Smooth muscle cell (in vitro differentiated cells): Measurements from ENCODE around the gene ACER3. TPM values are rescaled to one million over a fixed set of nuclear protein-coding genes. Genes with fewer than 3 reads are reported as not detected.

Experiments used
- DNase-seq: peaks from one replicate; lab custom pipeline; 2025; ENCODE audit not compliant: unreplicated experiment; lab: John Stamatoyannopoulos, UW
- H2AFZ ChIP-seq: fragments of 200-600 bp; sonication (generic); 2 replicates; pipeline ENCODE4 v1.6.0; 2016; ENCODE audit warnings: antibody characterized with exemption, low read depth, mild to moderate bottlenecking
- H3F3A ChIP-seq: fragments of 200-600 bp; sonication (generic); 2 replicates; pipeline ENCODE4 v1.6.0; 2017; ENCODE audit warnings: antibody characterized with exemption, low read depth
- H3K27ac ChIP-seq: fragments of 200-600 bp; sonication (generic); 2 replicates; pipeline ENCODE4 v1.5.1; 2016; ENCODE audit warnings: low read depth, mild to moderate bottlenecking
- H3K27me3 ChIP-seq: fragments of 200-600 bp; sonication (generic); 2 replicates; pipeline ENCODE4 v1.6.1; 2016; ENCODE audit warnings: low read depth, mild to moderate bottlenecking
- H3K36me3 ChIP-seq: fragments of 200-600 bp; sonication (generic); 2 replicates; pipeline ENCODE4 v1.5.1; 2016; ENCODE audit warnings: low read depth
- H3K4me1 ChIP-seq: fragments of 200-600 bp; sonication (generic); 2 replicates; pipeline ENCODE4 v1.5.1; 2016; ENCODE audit warnings: low read depth
- H3K4me2 ChIP-seq: fragments of 200-600 bp; sonication (generic); 2 replicates; pipeline ENCODE4 v1.6.0; 2016; ENCODE audit warnings: mild to moderate bottlenecking
- H3K4me3 ChIP-seq: fragments of 200-600 bp; sonication (generic); 2 replicates; pipeline ENCODE4 v1.5.1; 2016; ENCODE audit warnings: mild to moderate bottlenecking
- H3K79me2 ChIP-seq: fragments of 200-600 bp; sonication (generic); 2 replicates; pipeline ENCODE4 v1.6.0; 2016; ENCODE audit warnings: low read depth, mild to moderate bottlenecking
- H3K9ac ChIP-seq: fragments of 200-600 bp; sonication (generic); 2 replicates; pipeline ENCODE4 v1.6.0; 2016; ENCODE audit warnings: low read depth
- H3K9me3 ChIP-seq: fragments of 200-600 bp; sonication (generic); replicated peaks from 2 replicates; pipeline ENCODE4 v1.5.1; 2016; ENCODE audit warnings: low read depth
- H4K20me1 ChIP-seq: fragments of 200-600 bp; sonication (generic); 2 replicates; pipeline ENCODE4 v1.6.0; 2016; ENCODE audit warnings: low read depth
- CTCF ChIP-seq: fragments of 200-600 bp; sonication (generic); IDR thresholded peaks from 2 replicates; pipeline ENCODE4 v1.5.1; 2017; ENCODE audit warnings: borderline replicate concordance, mild to moderate bottlenecking, antibody characterized with exemption; ENCODE audit not compliant: insufficient read depth, poor library complexity, severe bottlenecking
- WGBS: methylation state at CpG from one replicate; pipeline ENCODE4 v1.1.7; 2016; ENCODE audit warnings: low lambda C conversion rate; 5-methylcytosine and 5-hydroxymethylcytosine counted together
- polyA plus RNA-seq: library from polyadenylated mRNA; unstranded; fragments of >200 nt; fragmentation: Nextera tagmentation; extraction: Ambion mirVana; gene quantifications from 2 replicates; pipeline ENCODE4 v1.2.1, GENCODE V29; 2016
- total RNA-seq: library from RNA; depleted of rRNA; stranded (reverse); fragments of >200 nt; gene quantifications from 2 replicates; pipeline ENCODE4 v1.2.3, GENCODE V29; 2014

The ACER3 gene
- total and polyA plus RNA-seq, 2 experiments from 2014 or later = 14.0 to 16.8 TPM

- H3K4me2 ChIP-seq = no peak overlapping the region
- H3K4me3 ChIP-seq = no peak overlapping the region
- no peaks in the 10 kb centered on the region for H3F3A ChIP-seq
- no peaks in the 10 kb centered on the region for H3K27me3 ChIP-seq
- H4K20me1 ChIP-seq = peaks cover 4% of the 10 kb centered on the region
- 85% methylated on average over 2 of the region's 2 CpGs for WGBS
- no peaks in the 10 kb centered on the region for H3K9me3 ChIP-seq
- H3K9ac ChIP-seq = no peak overlapping the region
- no peak overlapping the region for H2AFZ ChIP-seq
- no peaks in the 10 kb centered on the region for H3K79me2 ChIP-seq
- no peak for DNase-seq
- no peaks in the 10 kb centered on the region for H3K4me1 ChIP-seq
- TF ChIP-seq CTCF = no peak
- no peak overlapping the region for H3K27ac ChIP-seq
- no peaks in the 10 kb centered on the region for H3K36me3 ChIP-seq
Measured at GRCh38 chr11:76880314-76880713, 19.6 kb downstream of the ACER3 start.

GRCh38 chr11:76880956-76881355, 20.2 kb downstream of the ACER3 start:
- Histone ChIP-seq H3K9ac (no peak overlapping the region), H3K4me2 (no peak overlapping the region), H2AFZ (no peak overlapping the region), H4K20me1 (peaks cover 4% of the 10 kb centered on the region), H3F3A (no peaks in the 10 kb centered on the region), H3K36me3 (no peaks in the 10 kb centered on the region), H3K27me3 (no peaks in the 10 kb centered on the region), H3K27ac (no peak overlapping the region), H3K9me3 (no peaks in the 10 kb centered on the region), H3K4me3 (no peak overlapping the region), H3K4me1 (no peaks in the 10 kb centered on the region), H3K79me2 (no peaks in the 10 kb centered on the region)
- 95% methylated on average over 4 of the region's 4 CpGs for WGBS
- DNase-seq = no peak
- no peak for TF ChIP-seq CTCF

GRCh38 chr11:76885390-76886097, 24.8 kb downstream of the ACER3 start:
- Histone ChIP-seq H3K36me3 (no peaks in the 10 kb centered on the region), H3K9ac (no peak overlapping the region), H4K20me1 (peaks cover 14% of the 10 kb centered on the region), H2AFZ (no peak overlapping the region), H3K27me3 (no peaks in the 10 kb centered on the region), H3K4me2 (no peak overlapping the region), H3K79me2 (peaks cover 9% of the 10 kb centered on the region), H3K4me3 (no peak overlapping the region), H3F3A (no peaks in the 10 kb centered on the region), H3K4me1 (peaks cover 5% of the 10 kb centered on the region), H3K9me3 (no peaks in the 10 kb centered on the region), H3K27ac (no peak overlapping the region)
- no peak for DNase-seq
- 90% methylated on average over 9 of the region's 9 CpGs for WGBS
- TF ChIP-seq CTCF = no peak

DNA sequence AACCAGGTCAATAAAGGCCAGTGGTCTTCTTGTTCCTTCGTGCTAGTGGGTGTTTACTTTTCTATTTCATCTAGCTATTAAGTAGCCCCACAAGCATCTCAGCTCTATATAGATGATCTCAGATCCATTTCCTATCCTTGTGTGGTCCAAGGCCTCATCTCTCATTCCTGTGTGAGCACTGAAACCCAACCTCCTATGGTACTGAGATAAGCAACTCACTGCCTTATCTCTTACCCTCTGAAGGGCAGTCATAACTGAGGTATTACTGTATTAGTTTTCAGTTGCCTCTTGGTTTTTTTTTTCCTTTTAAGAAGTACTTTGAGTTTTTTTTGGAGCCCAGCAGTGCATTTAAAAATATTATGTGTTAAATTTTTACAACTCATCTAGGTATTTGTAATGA, 28.3 kb downstream of the ACER3 start:
- WGBS = 60% methylated on average over 1 of the region's 1 CpG
- no peak for DNase-seq
- H3K79me2 ChIP-seq = peaks cover 9% of the 10 kb centered on the region

More for the DNA sequence above, 28.3 kb downstream of the ACER3 start:
- no peaks in the 10 kb centered on the region for H3F3A ChIP-seq
- H3K27ac ChIP-seq = no peak overlapping the region
- no peak for TF ChIP-seq CTCF
- H3K9me3 ChIP-seq = no peaks in the 10 kb centered on the region
- H3K27me3 ChIP-seq = no peaks in the 10 kb centered on the region
- peaks cover 14% of the 10 kb centered on the region for H4K20me1 ChIP-seq
- peaks cover 5% of the 10 kb centered on the region for H3K4me1 ChIP-seq
- no peak overlapping the region for H2AFZ ChIP-seq
- H3K4me2 ChIP-seq = no peak overlapping the region
- H3K36me3 ChIP-seq = no peaks in the 10 kb centered on the region
- no peak overlapping the region for H3K9ac ChIP-seq
- no peak overlapping the region for H3K4me3 ChIP-seq
